GOT3 (cell line): ENCODE results near the gene ATF6.
"Not testable (repeated sequence)": the region's sequence is repeated elsewhere in the genome, so short reads cannot be mapped to it uniquely, and the experiment has no call there.

ENCODE experiments used
- DNase-seq: peaks from one replicate; lab custom pipeline; 2025; ENCODE audit warnings: mixed read lengths; lab: John Stamatoyannopoulos, UW

The ATF6 gene

GRCh38 chr1:161832299-161832907 lies 66.3 kb downstream of the ATF6 start:
- not testable (repeated sequence) for DNase-seq

- DNase-seq = no peak
Measured at GRCh38 chr1:161834967-161835550, 68.9 kb downstream of the ATF6 start.

- DNase-seq = no peak
Measured at GRCh38 chr1:161836018-161836417, 69.9 kb downstream of the ATF6 start.

- no peak for DNase-seq
Measured at GRCh38 chr1:161838362-161838761, 72.2 kb downstream of the ATF6 start.

GRCh38 chr1:161838885-161839284 lies 72.8 kb downstream of the ATF6 start:
- no peak for DNase-seq

GRCh38 chr1:161839591-161839990 lies 73.5 kb downstream of the ATF6 start:
- no peak for DNase-seq

- DNase-seq = no peak
Measured at GRCh38 chr1:161840363-161840762, 74.2 kb downstream of the ATF6 start.

GRCh38 chr1:161843156-161843555 lies 77.0 kb downstream of the ATF6 start:
- DNase-seq = no peak

- no peak for DNase-seq
Measured at GRCh38 chr1:161844696-161845095, 78.6 kb downstream of the ATF6 start.

GRCh38 chr1:161848676-161849075 lies 82.6 kb downstream of the ATF6 start:
- no peak for DNase-seq

- DNase-seq = no peak
Measured at GRCh38 chr1:161849518-161849917, 83.4 kb downstream of the ATF6 start.

- no peak for DNase-seq
Measured at GRCh38 chr1:161855260-161855659, 89.1 kb downstream of the ATF6 start.

GRCh38 chr1:161858271-161858670 lies 92.2 kb downstream of the ATF6 start:
- no peak for DNase-seq

- no peak for DNase-seq
Measured at GRCh38 chr1:161863549-161863948, 97.4 kb downstream of the ATF6 start.

GRCh38 chr1:161864577-161864976 lies 98.5 kb downstream of the ATF6 start:
- no peak for DNase-seq

GRCh38 chr1:161866241-161866640 lies 100.1 kb downstream of the ATF6 start:
- no peak for DNase-seq

GRCh38 chr1:161868832-161869231 lies 102.7 kb downstream of the ATF6 start:
- DNase-seq = no peak

GRCh38 chr1:161869291-161869690 lies 103.2 kb downstream of the ATF6 start:
- no peak for DNase-seq

GRCh38 chr1:161872506-161872905 lies 106.4 kb downstream of the ATF6 start:
- no peak for DNase-seq

GRCh38 chr1:161879261-161879660 lies 113.1 kb downstream of the ATF6 start:
- DNase-seq = no peak

- no peak for DNase-seq
Measured at GRCh38 chr1:161884475-161884874, 118.4 kb downstream of the ATF6 start.

GRCh38 chr1:161885003-161885402 lies 118.9 kb downstream of the ATF6 start:
- no peak for DNase-seq

GRCh38 chr1:161885759-161886158 lies 119.6 kb downstream of the ATF6 start:
- DNase-seq = no peak

- no peak for DNase-seq
Measured at GRCh38 chr1:161886589-161886988, 120.5 kb downstream of the ATF6 start.
